Loucy (cell line): Measurements from ENCODE around the gene DNAH5.

Experiments used
- H2AFZ ChIP-seq: fragments of 200-600 bp; sonication (generic); 2 replicates; pipeline ENCODE4 v1.6.0; 2016; ENCODE audit warnings: antibody characterized with exemption, mild to moderate bottlenecking, low read length, moderate library complexity
- H3F3A ChIP-seq: fragments of 200-600 bp; 2 replicates; pipeline ENCODE4 v1.6.0; 2016; ENCODE audit warnings: antibody characterized with exemption, low read depth, mild to moderate bottlenecking
- H3K27me3 ChIP-seq: fragments of 200-600 bp; sonication (generic); 2 replicates; pipeline ENCODE4 v1.6.1; 2014; ENCODE audit warnings: low read length, mild to moderate bottlenecking; ENCODE audit not compliant: insufficient read depth, poor library complexity, severe bottlenecking
- H3K36me3 ChIP-seq: fragments of 200-600 bp; sonication (generic); 2 replicates; pipeline ENCODE4 v1.6.1; 2016; ENCODE audit warnings: low read length; ENCODE audit not compliant: insufficient read depth
- H3K4me1 ChIP-seq: fragments of 200-600 bp; sonication (generic); 2 replicates; pipeline ENCODE4 v1.5.1; 2014; ENCODE audit warnings: low read length, mild to moderate bottlenecking; ENCODE audit not compliant: insufficient read depth, poor library complexity, severe bottlenecking
- H3K4me2 ChIP-seq: fragments of 200-600 bp; sonication (generic); 2 replicates; pipeline ENCODE4 v1.6.0; 2014; ENCODE audit warnings: antibody characterized with exemption, low read length, low read depth, mild to moderate bottlenecking; ENCODE audit not compliant: poor library complexity, severe bottlenecking
- H3K4me3 ChIP-seq: fragments of 200-600 bp; sonication (generic); 2 replicates; pipeline ENCODE4 v1.5.1; 2014; ENCODE audit warnings: low read length, mild to moderate bottlenecking, mixed read lengths; ENCODE audit not compliant: poor library complexity, severe bottlenecking
- H3K79me2 ChIP-seq: fragments of 200-600 bp; sonication (generic); 2 replicates; pipeline ENCODE4 v1.6.1; 2014; ENCODE audit warnings: low read length; ENCODE audit not compliant: insufficient read depth
- H3K9ac ChIP-seq: fragments of 200-600 bp; sonication (generic); 2 replicates; pipeline ENCODE4 v1.6.0; 2014; ENCODE audit warnings: mild to moderate bottlenecking, low read depth, low read length, moderate library complexity; ENCODE audit not compliant: poor library complexity, severe bottlenecking
- H3K9me2 ChIP-seq: fragments of 200-600 bp; sonication (generic); replicated peaks from 2 replicates; pipeline ENCODE4 v1.6.1; 2016; ENCODE audit warnings: low read depth, low read length, mixed read lengths
- H3K9me3 ChIP-seq: fragments of 200-600 bp; sonication (generic); 2 replicates; pipeline ENCODE4 v1.6.1; 2014; ENCODE audit warnings: mild to moderate bottlenecking, antibody characterized with exemption, low read length, low read depth; ENCODE audit not compliant: insufficient read depth
- H4K20me1 ChIP-seq: fragments of 200-600 bp; sonication (generic); 2 replicates; pipeline ENCODE4 v1.6.0; 2014; ENCODE audit warnings: antibody characterized with exemption, low read length, mild to moderate bottlenecking; ENCODE audit not compliant: insufficient read depth, poor library complexity, severe bottlenecking
- EZH2phosphoT487 ChIP-seq: fragments of 200-600 bp; IDR thresholded peaks from 2 replicates; pipeline ENCODE4 v1.6.1; 2018; ENCODE audit warnings: antibody characterized with exemption, mild to moderate bottlenecking, moderate library complexity, borderline replicate concordance
- TF ChIP-seq, protein P1 (sequence below): fragments of 200-600 bp; sonication (generic); conservative IDR thresholded peaks from 2 replicates; pipeline ENCODE4 v1.5.1; 2014; ENCODE audit warnings: mild to moderate bottlenecking, antibody characterized with exemption, low read length

The DNAH5 gene

DNA sequence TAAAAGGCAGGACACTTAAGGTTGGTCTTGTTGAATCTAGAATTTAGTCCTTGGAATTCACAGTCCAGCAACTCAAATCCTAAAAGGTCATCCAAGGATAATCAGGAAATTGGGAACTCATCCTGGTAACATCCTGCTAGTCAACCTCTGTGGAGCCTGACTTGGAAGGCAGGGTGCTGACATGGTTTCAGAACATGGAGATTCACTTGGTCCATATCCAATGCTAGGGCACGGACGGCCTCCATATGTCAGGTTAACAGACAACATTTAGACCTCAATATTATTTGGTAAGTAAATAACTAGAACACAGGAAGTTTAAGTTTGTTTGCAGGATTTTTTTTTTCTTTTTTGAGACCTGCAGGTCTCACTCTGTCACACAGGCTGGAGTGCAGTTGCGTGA lies 783 bp upstream of the DNAH5 start:
- Histone ChIP-seq H3K9me2 (no peaks in the 10 kb centered on the region), H3K9me3 (no peaks in the 10 kb centered on the region), H3K4me1 (no peaks in the 10 kb centered on the region), H3K36me3 (no peaks in the 10 kb centered on the region), H4K20me1 (no peaks in the 10 kb centered on the region), H3K4me2 (no peak overlapping the region), H3K4me3 (no peak overlapping the region), H3K27me3 (no peaks in the 10 kb centered on the region), H2AFZ (no peak overlapping the region), H3F3A (no peaks in the 10 kb centered on the region), H3K79me2 (no peaks in the 10 kb centered on the region), H3K9ac (no peak overlapping the region)
- TF ChIP-seq EZH2phosphoT487 = no peak
- TF ChIP-seq, protein P1, sequence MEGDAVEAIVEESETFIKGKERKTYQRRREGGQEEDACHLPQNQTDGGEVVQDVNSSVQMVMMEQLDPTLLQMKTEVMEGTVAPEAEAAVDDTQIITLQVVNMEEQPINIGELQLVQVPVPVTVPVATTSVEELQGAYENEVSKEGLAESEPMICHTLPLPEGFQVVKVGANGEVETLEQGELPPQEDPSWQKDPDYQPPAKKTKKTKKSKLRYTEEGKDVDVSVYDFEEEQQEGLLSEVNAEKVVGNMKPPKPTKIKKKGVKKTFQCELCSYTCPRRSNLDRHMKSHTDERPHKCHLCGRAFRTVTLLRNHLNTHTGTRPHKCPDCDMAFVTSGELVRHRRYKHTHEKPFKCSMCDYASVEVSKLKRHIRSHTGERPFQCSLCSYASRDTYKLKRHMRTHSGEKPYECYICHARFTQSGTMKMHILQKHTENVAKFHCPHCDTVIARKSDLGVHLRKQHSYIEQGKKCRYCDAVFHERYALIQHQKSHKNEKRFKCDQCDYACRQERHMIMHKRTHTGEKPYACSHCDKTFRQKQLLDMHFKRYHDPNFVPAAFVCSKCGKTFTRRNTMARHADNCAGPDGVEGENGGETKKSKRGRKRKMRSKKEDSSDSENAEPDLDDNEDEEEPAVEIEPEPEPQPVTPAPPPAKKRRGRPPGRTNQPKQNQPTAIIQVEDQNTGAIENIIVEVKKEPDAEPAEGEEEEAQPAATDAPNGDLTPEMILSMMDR = no peak

DNA sequence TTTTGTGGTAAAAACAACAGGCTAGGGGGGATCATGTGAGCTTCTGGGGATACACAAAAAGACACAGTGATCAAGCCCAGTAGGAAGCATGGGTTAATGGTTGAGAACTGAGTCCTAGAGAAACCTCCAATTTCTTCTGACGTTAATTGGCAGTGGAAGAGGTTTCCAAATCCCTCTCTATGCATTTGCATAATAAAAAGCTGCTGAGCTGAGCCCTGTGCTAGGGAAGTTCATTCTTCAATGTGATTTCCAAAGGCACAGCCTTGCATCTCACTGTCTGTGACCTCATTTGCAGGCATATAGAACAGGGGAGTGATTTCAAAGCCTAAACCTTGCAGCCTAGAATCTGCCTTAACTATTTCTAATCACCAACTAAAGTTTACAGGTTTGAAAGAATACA lies 812 bp downstream of the DNAH5 start:
- Histone ChIP-seq H3K27me3 (no peaks in the 10 kb centered on the region), H3K79me2 (no peaks in the 10 kb centered on the region), H3K4me1 (no peaks in the 10 kb centered on the region), H3K4me3 (no peak overlapping the region), H3F3A (no peaks in the 10 kb centered on the region), H3K4me2 (no peak overlapping the region), H2AFZ (no peak overlapping the region), H4K20me1 (no peaks in the 10 kb centered on the region), H3K9me2 (no peaks in the 10 kb centered on the region), H3K9ac (no peak overlapping the region), H3K36me3 (no peaks in the 10 kb centered on the region), H3K9me3 (no peaks in the 10 kb centered on the region)
- TF ChIP-seq, protein P1 = no peak
- no peak for TF ChIP-seq EZH2phosphoT487

DNA sequence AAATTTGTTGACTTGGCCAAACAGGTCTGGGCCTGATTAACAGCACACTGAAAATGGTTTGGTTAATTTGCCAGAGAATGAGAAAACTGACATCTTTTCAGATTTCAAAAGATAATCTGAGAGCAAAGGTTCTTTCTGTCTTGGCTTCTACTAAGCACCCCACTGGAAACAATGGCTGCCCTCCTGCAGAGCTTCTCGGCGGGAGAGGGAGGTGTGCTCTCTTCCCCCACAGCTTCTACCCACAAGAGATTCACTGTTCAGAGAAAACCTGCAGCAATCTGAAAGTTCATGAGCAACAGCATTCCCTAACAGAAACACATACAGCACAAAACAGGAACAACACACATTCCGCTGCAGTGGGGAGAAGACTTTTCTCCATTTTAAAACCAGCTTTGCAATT lies 3.0 kb downstream of the DNAH5 start:
- no peak overlapping the region for H2AFZ ChIP-seq
- H3K9me3 ChIP-seq = no peaks in the 10 kb centered on the region
- no peak for TF ChIP-seq EZH2phosphoT487
- TF ChIP-seq, protein P1 = no peak

More for the DNA sequence above, 3.0 kb downstream of the DNAH5 start:
- Histone ChIP-seq H3K4me3 (no peak overlapping the region), H3K36me3 (no peaks in the 10 kb centered on the region), H3K9ac (no peak overlapping the region), H4K20me1 (no peaks in the 10 kb centered on the region), H3F3A (no peaks in the 10 kb centered on the region), H3K4me1 (no peaks in the 10 kb centered on the region), H3K4me2 (no peak overlapping the region), H3K79me2 (no peaks in the 10 kb centered on the region), H3K9me2 (no peaks in the 10 kb centered on the region), H3K27me3 (no peaks in the 10 kb centered on the region)
